ENCODE measurements around the gene IPO8.

Gene IPO8

DNA sequence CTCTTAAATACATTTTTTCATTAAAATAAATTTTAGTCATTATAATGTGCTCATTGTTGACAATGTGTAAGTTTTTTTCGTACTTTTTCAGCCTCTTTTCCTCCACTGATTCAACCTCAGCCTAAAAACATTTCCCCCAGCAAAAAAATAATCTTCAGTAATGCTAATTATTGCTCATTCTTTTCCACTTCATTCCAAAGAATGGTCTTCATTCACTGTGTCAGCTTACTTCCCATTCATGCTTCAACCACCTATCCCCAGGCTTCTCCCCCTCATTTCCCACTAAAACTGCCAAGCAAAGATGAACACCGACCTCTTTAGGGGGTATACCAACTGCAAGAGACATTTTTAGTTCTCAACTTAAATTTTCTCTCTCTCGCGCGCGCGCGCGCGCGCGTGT, 2.7 kb upstream of the IPO8 start:
- Mint-ChIP-seq H3K9me3 (no peaks in the 10 kb centered on the region), H3K27ac (no peak overlapping the region), H3K27me3 (peaks cover 5% of the 10 kb centered on the region), H3K4me1 (peaks cover 22% of the 10 kb centered on the region), H3K36me3 (peaks cover 1% of the 10 kb centered on the region), H3K4me3 (no peak overlapping the region)
- CTCF ChIA-PET: no interaction called here
- DNase-seq: no peak

DNA sequence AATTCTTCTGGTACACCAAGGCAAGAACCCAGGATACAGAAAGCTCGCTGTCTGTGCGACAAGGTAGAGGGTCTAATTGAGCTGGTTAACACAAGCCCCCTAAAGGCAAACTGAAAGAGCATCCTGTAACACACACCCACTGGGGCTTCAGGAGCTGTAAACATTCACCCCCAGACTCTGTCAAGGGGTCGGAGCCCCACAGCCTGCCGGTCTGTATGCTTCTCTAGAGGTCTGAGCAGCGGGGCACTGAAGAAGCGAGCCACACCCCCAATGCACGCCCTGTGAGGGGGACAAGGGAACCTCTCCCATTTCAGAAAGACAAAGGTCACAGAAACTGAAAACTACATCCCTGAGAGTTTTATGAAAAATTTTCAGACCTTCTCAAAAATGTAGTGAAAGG, 1.3 kb upstream of the IPO8 start:
- no peak overlapping the region for H3K27ac Mint-ChIP-seq

DNA sequence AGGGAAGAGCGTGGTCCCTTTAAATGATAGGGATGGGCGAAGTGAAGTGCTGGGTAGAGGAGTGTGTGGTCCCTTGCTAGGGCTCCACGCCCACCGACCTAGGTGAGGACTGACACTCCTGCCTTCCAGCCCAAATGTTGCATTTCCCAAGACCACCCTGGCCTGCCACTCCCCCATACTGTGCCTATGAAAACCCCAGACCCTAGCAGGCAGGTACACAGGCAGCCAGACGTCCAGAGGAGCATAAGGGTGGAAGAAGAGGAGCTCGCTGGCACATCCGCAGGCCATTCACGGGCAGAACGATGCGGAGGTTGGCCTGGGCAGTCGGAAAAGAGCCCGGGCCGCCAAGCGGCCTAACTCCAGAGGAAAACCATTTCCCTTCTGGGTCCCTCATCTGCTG, 817 bp upstream of the IPO8 start:
- Mint-ChIP-seq H3K27me3 (peaks cover 5% of the 10 kb centered on the region), H3K4me1 (peaks cover 30% of the 10 kb centered on the region), H3K27ac (peak overlapping the region; percentile 89), H3K36me3 (peaks cover 5% of the 10 kb centered on the region), H3K9me3 (no peaks in the 10 kb centered on the region), H3K4me3 (peak overlapping the region; percentile 98)
- CTCF ChIA-PET: interaction anchor here (1.1 kb wide), 1 partner anchor 28 kb away, joined by 3 read pairs; no protein-coding TSS in a partner anchor
- no peak for DNase-seq

More for the DNA sequence above, 1.3 kb upstream of the IPO8 start:
- no peak overlapping the region for H3K4me3 Mint-ChIP-seq
- CTCF ChIA-PET: no interaction called here
- H3K27me3 Mint-ChIP-seq: peaks cover 5% of the 10 kb centered on the region
- peaks cover 5% of the 10 kb centered on the region for H3K36me3 Mint-ChIP-seq
- peaks cover 30% of the 10 kb centered on the region for H3K4me1 Mint-ChIP-seq
- H3K9me3 Mint-ChIP-seq: no peaks in the 10 kb centered on the region
- no peak for DNase-seq

DNA sequence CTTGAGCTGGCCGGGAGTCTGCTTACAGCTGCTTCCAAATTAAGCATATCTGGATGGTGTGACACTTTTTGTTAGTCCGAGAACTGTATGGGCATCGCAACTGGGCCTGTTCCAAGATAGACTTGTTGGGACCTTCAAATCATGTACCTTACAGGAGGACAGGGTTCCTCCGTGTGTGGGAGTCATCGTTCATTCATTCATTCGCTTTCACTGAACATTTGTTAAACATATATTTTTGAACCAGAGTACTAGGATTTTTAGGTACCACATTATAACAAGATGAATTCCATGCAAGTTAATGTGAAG, 387 bp upstream of the IPO8 start:
- peak overlapping the region; percentile 98 for H3K4me3 Mint-ChIP-seq
- peaks cover 32% of the 10 kb centered on the region for H3K4me1 Mint-ChIP-seq
- H3K36me3 Mint-ChIP-seq: peaks cover 5% of the 10 kb centered on the region
- no peaks in the 10 kb centered on the region for H3K9me3 Mint-ChIP-seq
- H3K27me3 Mint-ChIP-seq: peaks cover 5% of the 10 kb centered on the region
- peak overlapping the region; percentile 89 for H3K27ac Mint-ChIP-seq
- CTCF ChIA-PET: interaction anchor here (0.7 to 1.1 kb wide), 2 partner anchors 29 to 376 kb away, joined by 3 read pairs; no protein-coding TSS in a partner anchor
- DNase-seq: no peak

DNA sequence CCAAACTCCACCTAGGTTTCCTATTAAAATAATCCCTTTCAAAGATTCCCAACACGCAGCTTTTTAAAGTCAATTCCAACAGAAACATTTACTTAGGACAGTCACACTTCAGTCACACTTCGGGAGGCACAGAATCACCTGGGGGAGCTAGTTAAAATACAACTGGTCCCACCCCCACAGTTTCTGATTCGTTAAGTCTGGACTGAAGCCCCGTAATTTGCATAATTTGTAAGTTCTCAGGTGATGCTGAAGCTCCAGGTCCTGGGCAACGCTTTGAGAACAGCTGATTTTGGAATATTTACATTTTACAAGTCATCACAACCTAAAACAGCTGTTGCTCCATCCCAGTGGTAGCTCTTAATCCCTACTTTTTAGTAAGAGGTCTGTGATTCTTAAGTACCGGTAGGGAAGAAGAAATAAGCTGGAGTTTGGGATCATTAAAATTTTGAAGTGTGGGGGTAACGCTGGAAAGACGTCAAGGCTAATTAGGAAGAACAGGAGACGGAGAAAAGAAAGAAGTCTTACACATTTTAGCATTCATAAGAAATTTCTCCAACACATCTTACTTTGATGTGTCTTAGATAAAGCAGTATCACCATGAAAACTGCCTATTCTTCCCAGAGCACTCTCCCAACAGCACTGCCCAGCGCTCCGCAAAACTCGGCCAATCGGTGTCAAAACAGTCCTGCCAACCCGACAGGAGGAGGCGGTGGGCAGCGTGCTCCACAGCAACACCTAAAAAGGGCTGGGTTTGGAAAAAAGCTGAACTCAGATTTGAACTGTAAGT, 1.1 kb downstream of the IPO8 start:
- Mint-ChIP-seq H3K27me3 (peaks cover 5% of the 10 kb centered on the region), H3K9me3 (no peaks in the 10 kb centered on the region), H3K4me1 (peaks cover 34% of the 10 kb centered on the region), H3K27ac (peak overlapping the region; percentile 74), H3K36me3 (peaks cover 5% of the 10 kb centered on the region), H3K4me3 (peak overlapping the region; percentile 98)
- CTCF ChIA-PET: no interaction called here
- DNase-seq: no peak

DNA sequence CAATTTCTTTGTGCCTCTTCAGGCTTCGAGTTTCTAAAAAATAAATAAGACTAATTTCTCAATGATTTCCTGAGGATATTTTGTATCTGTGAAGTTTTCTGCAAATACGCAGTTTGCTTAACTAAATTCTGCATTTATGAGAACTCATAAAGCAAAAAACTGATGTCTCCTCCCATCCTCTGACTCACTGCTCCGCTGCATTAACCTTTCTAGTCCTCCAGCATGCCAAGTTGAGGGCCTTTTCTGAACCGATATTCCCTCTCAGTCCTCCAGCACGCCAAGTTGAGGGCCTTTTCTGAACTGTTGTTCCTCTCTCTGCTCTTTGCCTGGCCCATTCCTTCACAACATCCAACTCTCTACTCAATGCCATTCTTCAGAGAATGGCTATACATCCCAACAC, 3.2 kb downstream of the IPO8 start:
- H3K4me3 Mint-ChIP-seq: no peak overlapping the region
- no peaks in the 10 kb centered on the region for H3K9me3 Mint-ChIP-seq
- H3K27ac Mint-ChIP-seq: no peak overlapping the region
- DNase-seq: no peak
- CTCF ChIA-PET: no interaction called here
- peaks cover 34% of the 10 kb centered on the region for H3K4me1 Mint-ChIP-seq
- H3K36me3 Mint-ChIP-seq: peaks cover 5% of the 10 kb centered on the region
- H3K27me3 Mint-ChIP-seq: no peaks in the 10 kb centered on the region

DNA sequence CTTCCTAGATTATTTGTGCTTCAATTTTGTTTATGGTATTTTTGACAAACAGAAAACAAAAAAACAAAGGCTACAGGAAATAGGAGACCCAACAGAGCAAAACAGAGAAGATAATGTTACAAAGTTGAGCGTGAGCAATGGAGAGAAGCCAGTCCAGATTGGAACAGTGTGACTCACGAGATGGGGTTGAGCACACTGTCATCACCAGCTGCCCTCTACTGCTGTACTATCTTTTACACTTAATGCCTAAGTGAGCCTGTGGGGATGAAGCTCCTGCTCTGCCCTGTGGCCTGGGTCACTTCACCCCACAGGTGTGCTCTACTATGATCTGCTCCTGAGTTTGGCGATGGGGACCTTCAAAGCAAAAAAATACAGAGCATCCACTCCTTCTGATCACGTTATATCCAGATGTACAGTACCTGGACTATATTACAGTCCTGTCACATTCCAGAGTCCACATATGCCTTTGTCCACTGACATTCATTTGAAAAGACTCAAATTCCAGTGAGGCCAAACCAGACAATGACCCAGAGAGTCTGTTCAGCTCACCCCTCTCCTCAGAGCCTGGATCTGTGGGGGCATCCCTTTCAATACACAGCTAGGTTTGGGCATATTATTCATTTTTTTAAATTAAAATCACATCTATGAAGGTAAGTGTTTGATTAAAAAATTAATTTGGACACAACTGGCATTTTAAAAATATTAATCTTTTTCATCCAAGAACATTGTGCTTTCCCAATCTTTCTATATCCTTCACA, 4.4 kb downstream of the IPO8 start:
- CTCF ChIA-PET: interaction anchor here (1.6 kb wide), 1 partner anchor 10 kb away, joined by 3 read pairs; no protein-coding TSS in a partner anchor
- Mint-ChIP-seq H3K27ac (no peak overlapping the region), H3K4me3 (no peak overlapping the region), H3K9me3 (no peaks in the 10 kb centered on the region), H3K4me1 (peaks cover 32% of the 10 kb centered on the region), H3K27me3 (no peaks in the 10 kb centered on the region), H3K36me3 (peaks cover 5% of the 10 kb centered on the region)
- DNase-seq: no peak

DNA sequence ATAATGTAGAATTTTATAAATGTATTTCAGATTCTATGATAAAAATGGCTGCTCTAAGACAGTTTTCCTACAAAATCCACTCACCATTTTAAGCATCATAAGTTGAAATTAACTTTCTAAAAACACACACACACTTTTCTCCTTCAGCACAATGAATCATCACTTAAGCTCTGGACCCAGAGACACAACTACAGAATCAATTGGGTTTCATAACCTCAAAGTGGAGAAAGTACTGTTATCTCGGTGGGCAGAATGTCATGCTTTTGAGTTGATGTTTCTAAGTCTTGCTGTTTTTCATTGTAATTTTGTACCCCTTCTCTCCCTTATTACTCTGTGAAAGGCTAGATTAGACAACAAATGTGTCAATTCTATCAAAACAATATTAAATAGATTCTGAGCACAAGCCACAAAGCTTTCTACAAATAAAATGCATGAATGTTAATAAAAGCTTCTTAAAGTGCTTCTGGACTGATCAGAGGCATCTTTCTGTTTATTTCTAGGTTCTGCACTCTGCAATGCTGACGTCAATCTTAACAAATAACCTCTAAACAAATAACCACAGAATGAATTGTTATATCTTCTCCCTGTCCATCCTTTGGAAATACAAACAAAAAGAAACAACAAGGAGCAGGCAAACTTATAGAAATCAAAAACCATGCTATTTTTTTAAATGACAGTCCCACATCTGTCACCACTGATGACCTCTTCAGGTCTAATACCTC, 8.2 kb downstream of the IPO8 start:
- peaks cover 4% of the 10 kb centered on the region for H3K4me1 Mint-ChIP-seq
- H3K9me3 Mint-ChIP-seq: no peaks in the 10 kb centered on the region
- peaks cover 17% of the 10 kb centered on the region for H3K36me3 Mint-ChIP-seq
- no peak overlapping the region for H3K4me3 Mint-ChIP-seq
- DNase-seq: no peak
- H3K27ac Mint-ChIP-seq: no peak overlapping the region
- CTCF ChIA-PET: no interaction called here
- no peaks in the 10 kb centered on the region for H3K27me3 Mint-ChIP-seq

DNA sequence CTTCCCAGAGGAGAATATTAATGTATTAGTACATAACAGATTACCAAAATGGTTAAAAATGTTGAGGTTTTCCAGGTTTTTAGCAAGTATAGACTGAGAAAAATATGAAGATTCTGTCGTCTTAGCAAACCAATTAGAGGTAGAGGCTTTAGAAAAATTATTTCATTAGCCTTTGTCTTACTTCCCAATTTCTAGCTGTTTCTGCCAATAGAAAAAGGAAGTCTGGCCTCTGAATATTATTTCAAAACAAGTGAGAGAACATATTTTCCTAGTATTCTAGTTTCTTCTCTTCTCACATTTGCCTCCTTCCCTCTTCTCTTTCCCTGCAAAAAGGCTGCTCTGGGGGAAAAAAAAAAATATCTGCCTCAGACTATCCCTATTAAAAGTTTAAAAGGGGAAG, 16.4 kb downstream of the IPO8 start:
- Mint-ChIP-seq H3K4me3 (no peak overlapping the region), H3K4me1 (no peaks in the 10 kb centered on the region), H3K9me3 (no peaks in the 10 kb centered on the region), H3K27ac (no peak overlapping the region), H3K36me3 (peaks cover 48% of the 10 kb centered on the region), H3K27me3 (no peaks in the 10 kb centered on the region)
- no peak for DNase-seq
- CTCF ChIA-PET: no interaction called here

DNA sequence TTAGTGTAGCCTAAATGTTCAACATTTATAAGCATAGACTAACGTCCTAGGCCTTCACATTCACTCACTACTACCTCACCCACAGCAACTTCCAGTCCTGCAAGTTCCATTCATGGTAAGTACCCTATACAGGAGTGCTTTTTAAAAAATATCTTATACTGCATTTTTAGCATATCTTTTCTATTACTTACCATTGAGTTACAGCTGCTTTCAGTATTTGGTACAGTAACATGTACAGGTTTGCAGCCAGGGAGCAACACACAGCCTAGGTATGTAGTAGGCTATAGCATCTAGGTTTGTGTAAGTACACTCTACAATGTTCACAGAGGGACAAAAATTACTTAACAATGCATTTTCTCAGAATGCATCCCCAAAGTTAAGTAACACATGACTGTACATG, 17.4 kb downstream of the IPO8 start:
- no peaks in the 10 kb centered on the region for H3K4me1 Mint-ChIP-seq
- no peak overlapping the region for H3K27ac Mint-ChIP-seq
- H3K9me3 Mint-ChIP-seq: no peaks in the 10 kb centered on the region
- peaks cover 41% of the 10 kb centered on the region for H3K36me3 Mint-ChIP-seq
- no peak for DNase-seq
- H3K27me3 Mint-ChIP-seq: no peaks in the 10 kb centered on the region
- no peak overlapping the region for H3K4me3 Mint-ChIP-seq
- CTCF ChIA-PET: no interaction called here

DNA sequence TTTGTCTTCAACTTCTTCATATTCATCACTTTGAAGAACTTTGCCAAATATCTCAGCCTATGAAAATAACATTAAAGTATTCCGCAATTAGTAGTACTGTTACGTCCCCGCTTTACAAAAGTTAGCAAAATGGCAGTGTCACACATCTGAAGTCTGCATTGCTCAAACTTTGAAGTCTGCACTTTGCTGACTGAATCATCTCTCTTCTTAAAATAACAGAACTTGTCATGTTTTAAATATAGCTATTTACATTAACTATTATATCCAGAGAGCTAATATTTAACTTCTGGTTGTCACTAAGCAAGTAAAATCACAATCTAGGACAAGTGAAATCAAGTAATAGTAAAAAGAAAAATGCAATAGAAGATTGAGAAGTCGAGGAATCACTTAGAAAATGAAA, 34.5 kb downstream of the IPO8 start:
- peaks cover 24% of the 10 kb centered on the region for H3K36me3 Mint-ChIP-seq
- DNase-seq: no peak
- H3K4me1 Mint-ChIP-seq: no peaks in the 10 kb centered on the region
- H3K27ac Mint-ChIP-seq: no peak overlapping the region
- H3K9me3 Mint-ChIP-seq: no peaks in the 10 kb centered on the region
- H3K4me3 Mint-ChIP-seq: no peak overlapping the region
- no peaks in the 10 kb centered on the region for H3K27me3 Mint-ChIP-seq
- CTCF ChIA-PET: no interaction called here

DNA sequence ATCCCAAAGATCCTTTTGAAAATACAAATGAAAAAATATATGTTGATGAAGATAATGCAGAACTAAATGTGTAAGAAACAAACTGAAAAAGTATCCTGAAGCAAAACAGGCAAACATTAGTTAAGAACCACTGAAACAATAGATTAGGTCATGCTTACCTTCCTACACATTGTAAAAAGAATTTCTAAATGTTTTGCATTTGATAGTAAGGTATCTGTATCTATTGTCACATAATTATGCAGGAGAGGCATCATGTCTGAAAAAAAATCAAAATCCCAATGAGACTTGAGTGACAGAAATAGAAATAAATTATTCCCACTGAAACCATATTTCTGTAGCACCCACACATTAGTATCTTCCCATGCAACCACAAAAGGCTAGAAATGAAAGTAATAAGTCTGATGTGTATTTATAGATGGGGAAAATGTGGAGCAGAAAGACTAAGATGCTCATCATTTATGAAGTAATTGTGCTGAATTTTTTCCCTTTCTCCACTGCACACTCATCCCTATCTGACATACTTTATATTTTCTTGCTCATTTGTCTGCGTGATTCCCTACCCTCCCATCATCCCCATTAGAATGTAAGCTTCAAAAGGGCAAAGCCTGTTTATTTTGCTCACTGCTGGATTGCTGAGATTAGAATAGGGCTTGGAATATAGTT, 43.5 kb downstream of the IPO8 start:
- no peak overlapping the region for H3K4me3 Mint-ChIP-seq
- CTCF ChIA-PET: no interaction called here
- DNase-seq: no peak
- peaks cover 4% of the 10 kb centered on the region for H3K4me1 Mint-ChIP-seq
- H3K27me3 Mint-ChIP-seq: no peaks in the 10 kb centered on the region
- H3K36me3 Mint-ChIP-seq: peaks cover 27% of the 10 kb centered on the region
- no peaks in the 10 kb centered on the region for H3K9me3 Mint-ChIP-seq
- no peak overlapping the region for H3K27ac Mint-ChIP-seq

DNA sequence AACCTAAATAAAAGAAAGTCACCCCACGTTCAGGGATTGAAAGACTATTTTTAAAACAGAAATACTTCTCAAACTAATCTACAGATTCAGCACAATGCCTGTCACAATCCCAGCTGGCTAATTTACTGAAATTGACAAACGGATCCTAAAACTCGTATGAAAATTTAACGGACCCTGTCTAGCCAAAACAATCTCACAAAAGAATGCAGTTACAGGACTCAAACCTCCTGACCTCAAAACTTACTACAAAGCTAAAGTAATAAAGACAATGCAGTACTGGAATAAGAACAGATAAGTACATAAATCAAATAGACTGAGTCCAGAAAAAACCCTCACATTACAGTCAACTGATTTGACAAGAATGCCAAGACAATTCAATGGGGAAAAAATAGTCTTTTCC, 48.8 kb downstream of the IPO8 start:
- H3K36me3 Mint-ChIP-seq: peaks cover 40% of the 10 kb centered on the region
- H3K4me1 Mint-ChIP-seq: peaks cover 4% of the 10 kb centered on the region
- no peaks in the 10 kb centered on the region for H3K9me3 Mint-ChIP-seq
- H3K27ac Mint-ChIP-seq: no peak overlapping the region
- no peak for DNase-seq
- CTCF ChIA-PET: no interaction called here
- no peaks in the 10 kb centered on the region for H3K27me3 Mint-ChIP-seq
- no peak overlapping the region for H3K4me3 Mint-ChIP-seq

DNA sequence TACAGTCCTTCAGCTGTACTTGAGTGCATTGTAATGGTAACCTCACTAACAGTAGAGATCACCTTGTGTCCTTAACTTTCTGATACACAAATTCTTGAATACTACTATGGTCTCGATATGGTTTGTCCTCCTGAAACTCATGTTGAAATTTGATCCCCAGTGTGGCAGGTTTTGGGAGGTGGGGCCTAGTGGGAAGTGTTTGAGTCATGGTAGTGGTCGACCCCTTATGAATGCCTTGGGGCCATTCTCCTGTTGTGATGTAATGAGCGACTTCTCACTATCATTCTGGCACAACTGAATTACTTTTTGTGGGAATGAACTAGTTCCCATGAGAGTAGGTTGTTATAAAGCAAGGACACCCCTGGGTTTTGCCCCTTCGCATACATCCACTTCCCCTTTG, 52.3 kb downstream of the IPO8 start:
- peaks cover 39% of the 10 kb centered on the region for H3K36me3 Mint-ChIP-seq
- H3K4me1 Mint-ChIP-seq: no peaks in the 10 kb centered on the region
- CTCF ChIA-PET: no interaction called here
- H3K4me3 Mint-ChIP-seq: no peak overlapping the region
- no peaks in the 10 kb centered on the region for H3K9me3 Mint-ChIP-seq
- no peak for DNase-seq
- H3K27me3 Mint-ChIP-seq: no peaks in the 10 kb centered on the region
- H3K27ac Mint-ChIP-seq: no peak overlapping the region

Measured in activated naive CD4-positive, alpha-beta T cell treated with anti-CD3 and anti-CD28 coated beads, Interleukin-2, amount 10 ng/mL, durations not matched to agents 7 days and 5 days (primary cell).